WERI-Rb-1 (cell line): ENCODE data around the gene C16orf54.
"Not testable (repeated sequence)": the region's sequence is repeated elsewhere in the genome, so short reads cannot be mapped to it uniquely, and the experiment has no call there.

Source experiments
- DNase-seq: peaks from one replicate; pipeline ENCODE4 v3.0.0-alpha.2; 2020
- H3K27ac ChIP-seq: fragments of 250-450 bp; sonication (Bioruptor Pico); 2 replicates; pipeline ENCODE4 v1.5.1; 2020; ENCODE audit warnings: mild to moderate bottlenecking, moderate library complexity
- H3K27me3 ChIP-seq: fragments of 250-450 bp; sonication (Bioruptor Pico); 2 replicates; pipeline ENCODE4 v1.5.1; 2021; ENCODE audit warnings: mild to moderate bottlenecking, low read depth, moderate library complexity; ENCODE audit not compliant: insufficient read depth, severe bottlenecking
- H3K36me3 ChIP-seq: fragments of 250-450 bp; sonication (Bioruptor Pico); 2 replicates; pipeline ENCODE4 v1.5.1; 2020; ENCODE audit warnings: mild to moderate bottlenecking, moderate library complexity
- H3K4me3 ChIP-seq: 2 replicates; pipeline ENCODE4 v1.5.1; 2011; ENCODE audit warnings: low read depth, mild to moderate bottlenecking, control low read depth, low read length
- H3K9me3 ChIP-seq: fragments of 250-450 bp; sonication (Bioruptor Pico); 2 replicates; pipeline ENCODE4 v1.5.1; 2021; ENCODE audit warnings: mild to moderate bottlenecking, moderate library complexity; ENCODE audit not compliant: severe bottlenecking
- CTCF ChIP-seq: IDR thresholded peaks from 2 replicates; pipeline ENCODE4 v1.5.1; 2011; ENCODE audit warnings: low read depth, mild to moderate bottlenecking, control low read depth, inconsistent platforms, low read length

The C16orf54 gene

GRCh38 chr16:29779474-29779873 lies 33.7 kb upstream of the C16orf54 start:
- DNase-seq: no peak
- Histone ChIP-seq H3K9me3 (no peaks in the 10 kb centered on the region), H3K36me3 (no peaks in the 10 kb centered on the region), H3K27me3 (no peaks in the 10 kb centered on the region), H3K27ac (no peak overlapping the region), H3K4me3 (no peak overlapping the region)
- no peak for TF ChIP-seq CTCF

- peak within 1 kb of the TSS; percentile 72 for H3K27ac ChIP-seq
- no peak within 1 kb of the TSS for H3K4me3 ChIP-seq
- H3K36me3 ChIP-seq: no peaks in the 10 kb centered on the region
- no peak for TF ChIP-seq CTCF
- H3K27me3 ChIP-seq: no peaks in the 10 kb centered on the region
- peak; percentile 50 for DNase-seq
- no peaks in the 10 kb centered on the region for H3K9me3 ChIP-seq
These were observed 32.0 kb upstream of the C16orf54 start, which contains the start of gene ZG16 for GRCh38 chr16:29777576-29778350. ZG16 (plus strand) TSS chr16:29778256; CDS start chr16:29779267, 1,011 bp downstream.

- Histone ChIP-seq H3K4me3 (no peak overlapping the region), H3K9me3 (no peaks in the 10 kb centered on the region), H3K27ac (no peak overlapping the region), H3K27me3 (no peaks in the 10 kb centered on the region), H3K36me3 (no peaks in the 10 kb centered on the region)
- TF ChIP-seq CTCF: no peak
- peak; percentile 29 for DNase-seq
These were observed 30.1 kb upstream of the C16orf54 start for GRCh38 chr16:29775742-29776408.

- no peak overlapping the region for H3K27ac ChIP-seq
- TF ChIP-seq CTCF: no peak
- H3K4me3 ChIP-seq: no peak overlapping the region
- H3K27me3 ChIP-seq: no peaks in the 10 kb centered on the region
- H3K36me3 ChIP-seq: no peaks in the 10 kb centered on the region
- DNase-seq: no peak
- no peaks in the 10 kb centered on the region for H3K9me3 ChIP-seq
These were observed 28.9 kb upstream of the C16orf54 start for GRCh38 chr16:29774730-29775129.

GRCh38 chr16:29772330-29772729 lies 26.5 kb upstream of the C16orf54 start:
- not testable (repeated sequence) for H3K4me3 ChIP-seq, H3K27me3 ChIP-seq, H3K9me3 ChIP-seq, H3K36me3 ChIP-seq, DNase-seq, H3K27ac ChIP-seq

- Histone ChIP-seq H3K27me3 (no peaks in the 10 kb centered on the region), H3K36me3 (no peaks in the 10 kb centered on the region), H3K27ac (no peak overlapping the region), H3K9me3 (no peaks in the 10 kb centered on the region), H3K4me3 (no peak overlapping the region)
- TF ChIP-seq CTCF: no peak
- DNase-seq: no peak
These were observed 24.6 kb upstream of the C16orf54 start for GRCh38 chr16:29770250-29770929.
